Hematopoietic multipotent progenitor cell treated with erythropoietin and hydrocortisone succinate and interleukin-3 and kit ligand, for 15 days (in vitro differentiated cells): ENCODE results near the gene GAS6.
"Not testable (repeated sequence)": the region's sequence is repeated elsewhere in the genome, so short reads cannot be mapped to it uniquely, and the experiment has no call there.

Experiments
- DNase-seq: peaks from one replicate; pipeline ENCODE4 v3.0.0-alpha.2; 2015; ENCODE audit warnings: low spot score

The GAS6 gene

GRCh38 chr13:113791226-113791625, 72.7 kb downstream of the GAS6 start:
- DNase-seq = no peak

DNA sequence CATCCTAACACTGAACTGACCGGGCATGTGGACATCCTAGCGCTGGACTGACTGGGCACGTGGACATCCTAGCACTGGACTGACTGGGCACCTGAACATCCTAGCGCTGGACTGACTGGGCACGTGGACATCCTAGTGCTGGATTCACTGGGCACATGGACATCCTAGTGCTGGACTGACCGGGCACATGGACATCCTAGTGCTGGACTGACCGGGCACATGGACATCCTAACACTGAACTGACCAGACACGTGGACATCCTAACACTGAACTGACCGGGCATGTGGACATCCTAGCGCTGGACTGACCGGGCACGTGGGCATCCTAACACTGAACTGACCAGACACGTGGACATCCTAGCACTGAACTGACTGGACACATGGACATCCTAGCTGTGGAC, 73.9 kb downstream of the GAS6 start:
- DNase-seq = not testable (repeated sequence)

- DNase-seq = no peak
These were observed 74.7 kb downstream of the GAS6 start for GRCh38 chr13:113789167-113789566.

- no peak for DNase-seq
These were observed 75.3 kb downstream of the GAS6 start for GRCh38 chr13:113788413-113789135.

DNA sequence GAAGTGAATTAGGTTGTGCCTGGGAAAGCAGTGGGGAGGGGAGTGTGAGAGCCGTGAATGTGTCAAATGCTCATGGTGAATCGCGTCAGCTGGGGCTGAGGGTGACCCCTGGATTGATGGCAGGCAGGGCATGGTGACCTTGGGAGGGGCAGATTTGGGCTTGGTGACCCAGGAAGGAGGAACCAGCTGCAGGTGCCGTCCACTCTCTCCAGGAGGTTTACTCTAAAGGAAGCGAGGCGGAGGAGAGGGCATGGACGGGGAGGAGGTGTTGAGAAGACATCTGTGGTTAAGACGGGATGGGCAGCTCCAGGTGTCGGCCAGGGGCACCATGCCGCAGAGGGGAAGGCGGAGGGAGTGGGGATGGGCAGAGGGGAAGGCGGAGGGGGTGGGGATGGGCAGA, 76.2 kb downstream of the GAS6 start:
- no peak for DNase-seq

- DNase-seq = no peak
These were observed 77.5 kb downstream of the GAS6 start for GRCh38 chr13:113786262-113786841.

- no peak for DNase-seq
These were observed 78.5 kb downstream of the GAS6 start for GRCh38 chr13:113785051-113786010.

GRCh38 chr13:113784645-113785024, 79.2 kb downstream of the GAS6 start:
- DNase-seq = no peak

GRCh38 chr13:113783966-113784644, 79.8 kb downstream of the GAS6 start:
- DNase-seq = no peak

GRCh38 chr13:113783200-113783881, 80.5 kb downstream of the GAS6 start:
- no peak for DNase-seq

- no peak for DNase-seq
These were observed 81.4 kb downstream of the GAS6 start for GRCh38 chr13:113782472-113782871.

DNA sequence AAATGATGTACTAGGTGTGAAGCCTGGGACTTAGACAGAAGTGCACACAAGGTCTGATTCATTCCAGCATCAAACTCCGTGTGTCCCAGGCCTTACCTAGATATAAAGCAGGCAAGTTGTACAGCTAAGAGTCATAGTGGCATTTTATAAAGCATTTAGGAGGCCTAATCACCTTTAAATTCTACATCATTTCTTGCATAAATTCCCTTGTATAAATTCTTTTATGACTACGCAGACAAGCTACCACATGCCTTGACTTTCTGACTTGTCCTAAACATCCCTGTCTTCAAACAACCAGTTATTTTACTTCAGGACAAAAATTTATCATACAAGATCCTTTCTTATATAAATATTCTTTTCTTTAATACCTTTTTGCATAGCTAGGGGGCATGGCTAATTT, 82.3 kb downstream of the GAS6 start:
- no peak for DNase-seq

DNA sequence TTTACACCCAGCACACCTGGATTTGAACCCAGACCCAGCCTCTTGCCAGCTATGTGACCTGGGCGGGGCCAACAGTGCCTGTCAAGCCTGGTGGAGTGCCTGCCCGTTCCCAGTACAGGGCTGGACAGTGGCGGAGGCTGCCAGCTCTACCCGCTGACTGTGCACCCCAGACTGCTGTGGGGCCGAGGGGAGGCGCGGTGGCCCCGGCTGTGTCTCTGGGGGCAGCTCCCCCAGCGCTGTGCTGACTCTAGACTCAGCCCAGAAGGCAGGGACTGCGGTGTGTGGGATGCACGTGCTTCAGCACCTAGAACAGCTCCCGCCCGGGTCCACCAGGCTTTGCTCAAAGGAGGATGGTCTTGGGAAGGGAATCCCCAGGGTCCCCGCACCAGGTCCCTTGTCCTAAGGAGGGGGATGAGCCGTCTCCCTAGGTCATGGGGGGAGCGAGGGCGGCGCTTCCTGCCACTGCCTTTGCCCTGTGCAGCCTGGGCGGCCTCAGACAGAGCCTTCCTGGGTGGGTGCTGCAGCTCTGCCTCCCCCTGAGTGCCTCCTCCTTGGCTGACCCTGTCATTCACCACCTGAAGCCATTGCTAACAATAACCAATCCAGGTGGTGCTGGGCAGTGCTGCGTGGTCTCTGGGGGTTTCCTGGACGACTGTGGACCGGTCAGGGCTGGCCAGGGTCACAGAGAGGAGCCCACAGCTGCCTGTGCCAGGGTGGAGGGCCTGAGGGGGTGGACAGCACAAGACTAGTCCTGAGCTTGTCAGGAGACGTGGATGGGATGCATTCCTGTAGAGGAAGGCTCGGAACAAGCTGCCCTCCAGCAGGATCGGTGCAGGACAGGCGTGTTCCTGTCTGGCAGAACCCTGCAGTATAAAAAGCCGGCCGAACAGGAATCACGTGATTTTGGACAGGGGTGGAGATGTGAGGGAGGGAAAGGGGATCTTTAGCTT, 86.3 kb downstream of the GAS6 start:
- no peak for DNase-seq

- DNase-seq = no peak
These were observed 87.4 kb downstream of the GAS6 start for GRCh38 chr13:113776231-113777125.

DNA sequence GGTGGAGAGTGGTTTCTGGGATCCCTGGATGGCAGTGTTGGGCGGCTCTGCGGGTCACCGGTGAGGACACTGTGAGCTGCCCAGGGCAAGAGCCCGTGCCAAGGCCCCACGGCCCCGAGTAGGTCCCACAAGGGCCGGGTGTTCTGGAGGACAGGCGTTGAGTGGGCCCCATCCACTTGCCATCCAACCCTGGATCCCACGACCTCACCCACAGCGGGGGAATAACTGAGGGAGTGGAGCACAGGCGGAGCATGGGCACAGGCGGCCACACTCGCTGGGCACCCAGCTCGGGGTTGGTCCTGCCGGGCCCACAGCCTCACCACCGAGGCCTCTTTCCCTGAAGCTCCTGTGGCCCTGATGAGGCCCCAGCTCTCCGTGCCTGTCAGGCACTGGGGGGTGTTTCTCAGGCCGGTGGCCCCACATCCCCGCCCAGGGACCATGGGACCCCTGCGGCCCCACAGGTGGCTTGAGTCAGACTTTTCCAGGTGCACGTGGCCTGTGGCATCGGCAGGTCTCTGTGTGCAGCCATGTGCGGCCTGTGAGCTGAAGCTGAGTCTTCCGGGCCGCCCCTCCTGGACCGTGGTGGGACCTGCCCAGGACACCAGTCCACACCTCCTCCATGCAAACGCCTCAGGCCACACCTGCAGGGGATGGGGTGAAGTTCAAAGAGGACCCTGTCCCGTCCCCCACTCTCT, 88.3 kb downstream of the GAS6 start:
- DNase-seq = no peak

GRCh38 chr13:113774177-113775107, 89.4 kb downstream of the GAS6 start:
- no peak for DNase-seq

DNA sequence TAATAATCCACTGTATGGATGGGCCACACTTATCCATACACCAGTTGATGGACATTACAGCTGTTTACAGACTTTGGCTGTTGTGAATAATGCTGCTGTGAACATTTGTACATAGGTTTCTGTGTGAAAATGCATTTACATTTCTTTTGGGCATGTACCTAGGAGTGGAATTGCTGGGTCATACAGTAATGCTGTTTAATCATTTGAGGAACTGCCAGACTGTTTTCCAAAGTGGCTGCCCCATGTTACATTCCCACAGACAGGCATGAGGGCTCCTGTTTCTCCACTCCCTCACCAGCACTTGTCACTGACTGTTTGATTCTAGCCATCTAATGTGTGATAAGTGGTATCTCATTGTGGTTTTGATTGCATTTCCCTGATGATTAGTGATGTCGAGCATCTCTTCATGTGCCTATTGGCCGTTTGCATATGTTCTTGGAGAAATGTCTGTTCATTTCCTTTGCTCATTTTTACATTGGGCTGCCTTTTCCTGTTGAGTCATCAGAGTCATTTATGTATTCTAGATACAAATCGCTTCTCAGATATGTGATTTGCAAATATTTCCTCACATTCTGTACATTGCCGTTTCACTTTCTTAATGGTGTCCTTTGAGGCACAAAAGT, 92.1 kb downstream of the GAS6 start:
- DNase-seq = no peak
